ENCODE data around the gene AIFM2.
"Not testable (repeated sequence)": the region's sequence is repeated elsewhere in the genome, so short reads cannot be mapped to it uniquely, and the experiment has no call there.

The AIFM2 gene

GRCh38 chr10:70090013-70090412 lies 42.6 kb downstream of the AIFM2 start:
- no peak for DNase-seq

- no peak for DNase-seq
Measured at GRCh38 chr10:70088308-70088698, 44.3 kb downstream of the AIFM2 start.

- DNase-seq = no peak
Measured at GRCh38 chr10:70087616-70088307, 44.9 kb downstream of the AIFM2 start.

DNA sequence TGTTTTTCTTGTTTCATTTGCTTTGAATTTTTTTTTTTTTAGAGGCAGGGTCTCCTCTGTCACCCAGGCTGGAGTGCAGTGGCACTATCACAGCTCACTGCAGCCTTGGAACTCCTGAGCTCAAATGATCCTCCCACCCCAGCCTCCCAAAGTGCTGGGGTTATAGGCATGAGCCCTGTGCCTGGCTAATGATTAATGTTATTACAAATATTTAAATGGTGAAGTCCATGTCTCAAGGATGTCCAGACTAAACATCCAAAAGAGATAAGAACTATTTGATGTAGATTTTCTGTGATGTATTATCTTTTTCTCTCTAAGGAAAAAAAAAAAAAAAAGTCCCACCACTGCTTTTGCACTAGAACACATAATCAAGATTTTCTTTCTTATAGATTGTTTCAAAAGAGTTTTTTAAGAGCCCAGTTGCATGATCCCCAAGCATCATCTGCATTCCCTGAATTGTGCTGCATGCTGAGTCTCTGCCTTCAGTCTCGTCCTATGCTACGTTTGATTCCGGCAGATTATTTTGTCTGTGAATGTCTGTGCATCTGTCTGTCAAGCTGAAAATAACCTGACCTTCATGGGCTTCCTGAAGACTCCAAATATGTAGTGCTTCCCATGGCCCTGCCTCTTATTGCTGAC lies 46.5 kb downstream of the AIFM2 start:
- DNase-seq = no peak

DNA sequence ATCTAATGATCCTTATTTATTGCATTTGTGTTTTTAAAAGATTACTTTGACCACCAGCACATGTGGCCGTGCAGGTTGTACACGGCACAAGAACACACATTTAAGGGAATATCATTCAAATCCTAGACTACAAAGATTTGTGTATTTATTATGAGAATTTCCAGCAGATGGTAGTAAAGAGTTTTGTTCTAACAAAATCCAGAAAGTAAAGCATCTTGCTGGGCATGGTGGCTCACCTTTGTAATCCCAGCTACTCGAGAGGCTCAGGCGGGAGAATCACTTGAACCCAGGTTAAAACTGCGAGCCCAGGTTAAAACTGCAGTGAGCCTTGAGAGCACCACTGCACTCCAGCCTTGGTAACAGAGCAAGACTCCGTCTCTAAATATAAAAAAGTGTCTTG lies 48.4 kb downstream of the AIFM2 start:
- no peak for DNase-seq

- DNase-seq = not testable (repeated sequence)
Measured at GRCh38 chr10:70080789-70081188, 51.8 kb downstream of the AIFM2 start.

DNA sequence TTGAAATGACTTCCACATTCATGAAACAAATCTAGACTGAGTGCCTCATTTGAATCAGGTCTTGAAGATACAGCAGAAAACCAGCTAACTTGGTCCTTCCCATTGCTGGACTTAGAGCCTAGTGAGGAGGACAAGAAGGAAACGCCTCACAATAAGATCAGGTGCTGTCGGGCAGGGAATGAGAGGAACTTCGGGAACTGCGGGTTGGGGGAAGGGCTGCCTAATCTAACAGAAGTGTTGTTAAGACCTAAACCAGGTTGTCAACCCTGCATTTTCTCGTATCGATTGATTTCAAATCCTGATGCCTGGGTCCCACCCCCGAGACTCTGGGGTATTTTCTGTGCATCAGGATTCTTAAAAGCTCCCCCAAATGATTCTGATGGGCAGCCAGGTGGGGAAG lies 53.7 kb downstream of the AIFM2 start:
- DNase-seq = no peak

DNA sequence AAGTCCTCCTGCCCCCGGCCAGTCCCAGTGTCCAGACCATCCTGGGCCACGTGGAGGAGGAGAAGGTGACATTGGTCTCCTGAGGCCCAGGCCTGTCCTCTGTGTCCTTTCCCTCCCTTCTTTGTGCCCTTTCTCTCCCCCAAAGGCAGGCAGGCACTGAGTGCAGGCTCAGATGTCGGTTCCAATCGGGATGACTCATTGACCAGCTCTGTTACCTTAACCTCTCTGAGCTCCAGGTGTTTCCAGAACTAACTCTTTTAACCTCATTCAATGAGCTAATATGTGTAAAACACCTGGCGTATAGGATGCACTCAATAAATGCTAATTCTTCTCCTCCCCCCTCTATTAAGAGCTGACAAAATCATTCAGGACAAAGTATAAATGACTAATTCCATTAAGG lies 54.3 kb downstream of the AIFM2 start:
- DNase-seq = no peak

DNA sequence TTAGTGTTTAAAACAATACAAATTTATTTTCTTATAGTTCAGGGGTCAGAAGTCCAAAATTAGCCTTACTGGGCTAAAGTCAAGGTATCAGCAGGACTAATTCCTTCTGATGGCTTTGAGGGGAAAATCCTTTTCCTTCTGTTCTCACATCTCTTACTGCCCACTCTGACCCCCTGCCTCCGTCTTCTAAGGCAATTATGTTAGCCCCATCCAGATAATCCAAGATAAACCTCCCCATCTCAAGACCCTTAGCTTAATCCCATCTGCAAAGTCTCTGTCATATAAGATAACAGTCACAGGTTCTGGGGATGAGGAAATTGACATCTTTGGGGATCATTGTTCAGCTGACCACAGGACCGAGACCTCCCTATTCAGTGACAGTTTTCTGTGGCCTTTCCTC lies 57.7 kb downstream of the AIFM2 start:
- DNase-seq = no peak

- no peak for DNase-seq
Measured at GRCh38 chr10:70074165-70074564, 58.5 kb downstream of the AIFM2 start.

DNA sequence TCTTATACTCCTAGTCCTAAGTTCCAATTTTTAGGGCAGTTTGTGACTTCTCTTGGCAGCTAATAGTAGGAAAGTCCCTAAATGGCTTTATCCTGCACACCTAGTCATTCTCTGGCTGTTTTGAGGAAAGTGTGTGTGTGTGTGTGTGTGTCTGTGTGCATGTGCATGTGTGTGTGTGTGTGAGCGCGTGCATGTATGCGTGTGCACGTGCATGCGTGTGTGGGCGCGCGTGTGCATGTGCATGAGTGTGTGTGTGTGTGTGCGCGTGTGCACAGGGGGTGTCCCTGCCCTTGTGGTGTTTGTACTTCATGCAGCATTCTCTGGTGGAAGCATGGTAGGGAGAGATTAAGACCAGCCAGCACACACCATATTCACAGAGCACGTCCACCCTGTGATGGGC lies 61.8 kb downstream of the AIFM2 start:
- DNase-seq = no peak

DNA sequence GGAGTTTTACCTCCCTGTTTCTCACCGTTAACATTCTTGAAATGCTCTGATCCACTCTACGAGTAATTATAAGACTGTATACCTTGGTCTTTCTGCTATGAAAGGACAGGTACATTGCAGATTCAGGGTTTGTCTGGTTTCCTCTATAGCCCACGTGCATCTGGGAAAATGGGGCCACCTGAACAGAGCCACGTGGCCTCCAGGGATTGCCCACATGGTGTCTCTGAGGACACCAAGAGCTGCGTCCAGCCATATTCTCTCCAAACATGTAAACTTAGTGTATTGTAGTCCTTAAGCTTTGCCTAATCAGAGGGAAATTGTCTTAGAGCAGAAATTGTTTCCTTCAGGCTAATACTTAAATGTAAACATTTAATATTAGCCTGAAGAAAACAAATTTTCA lies 63.3 kb downstream of the AIFM2 start:
- DNase-seq = no peak

GRCh38 chr10:70068925-70069324 lies 63.7 kb downstream of the AIFM2 start:
- DNase-seq = no peak

- DNase-seq = no peak
Measured at GRCh38 chr10:70067586-70067985, 65.0 kb downstream of the AIFM2 start.

DNA sequence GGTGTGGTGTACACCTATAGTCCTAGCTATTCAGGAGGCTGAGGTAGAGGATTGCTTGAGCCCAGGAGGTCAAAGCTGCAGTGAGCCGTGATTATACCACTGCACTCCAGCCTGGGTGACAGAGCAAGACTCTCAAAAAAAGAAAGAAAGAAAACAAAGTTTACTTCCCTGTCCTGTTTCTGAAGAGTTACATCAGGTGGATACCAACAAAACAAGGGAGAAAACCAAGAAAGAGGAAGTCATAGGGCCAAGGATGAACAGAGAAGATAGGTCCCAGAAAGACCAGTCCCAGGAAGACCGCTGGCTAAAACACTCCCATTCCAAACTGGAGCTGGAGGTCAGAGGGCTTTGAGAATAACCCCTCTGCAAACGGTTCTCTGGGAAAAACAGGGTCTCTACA lies 66.4 kb downstream of the AIFM2 start:
- no peak for DNase-seq

- no peak for DNase-seq
Measured at GRCh38 chr10:70064486-70064885, 68.1 kb downstream of the AIFM2 start.

- DNase-seq = peak; percentile 9 to 13
Measured at GRCh38 chr10:70063418-70064098, 69.1 kb downstream of the AIFM2 start.

Measured in activated CD4-positive, alpha-beta T cell treated with anti-CD3 and anti-CD28 coated beads, Interleukin-2, amount 50 U/mL, for 48 hours (primary cell).